Measurements from ENCODE around the gene SMIM5. TPM values are rescaled to one million over a fixed set of nuclear protein-coding genes. Genes with fewer than 3 reads are reported as not detected.

Gene SMIM5
- total and polyA plus RNA-seq, 9 of the 15 experiments (the other 6 are each of a cell fraction or from before 2014, with no cell fraction given): 0.08 TPM; not detected in 8

DNA sequence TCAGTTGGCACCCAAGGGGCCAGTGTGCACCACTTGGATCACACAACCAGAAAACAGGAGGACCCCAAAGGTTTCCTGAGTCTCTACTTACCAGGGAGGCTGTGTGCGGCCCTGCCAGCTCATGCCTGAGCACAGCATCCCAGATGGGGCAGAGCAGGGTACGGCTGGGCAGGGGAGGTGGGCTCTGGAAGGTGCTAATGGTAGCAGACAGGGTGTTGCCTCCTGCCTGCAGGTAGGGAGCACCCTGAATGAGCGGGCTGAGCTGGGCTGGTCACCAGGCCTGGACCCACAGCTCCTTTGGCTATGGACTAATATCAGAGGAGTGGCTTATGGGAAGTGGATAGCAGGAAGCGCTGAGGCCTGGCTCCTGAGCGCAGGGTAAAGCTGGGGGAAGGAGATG lies 19.1 kb downstream of the SMIM5 start:
- ATAC-seq (no peak), DNase-seq (ENCODE audit: extremely low read depth in 1 of 4, low spot score in 3 of 4) (no peak), FAIRE-seq (no peak)
- WGBS (ENCODE audit: insufficient coverage, low coverage, missing lambda C conversion rate): 92% methylated on average over 4 of the region's 5 CpGs
- Histone ChIP-seq H2AFZ (ENCODE audit: low read depth, low read length) (no peak overlapping the region), H3K4me3 (no peak overlapping the region), H3K27ac (ENCODE audit: extremely low read depth, low read depth, low read length) (no peak overlapping the region), H4K20me1 (replicated peaks; ENCODE audit: control insufficient read depth, insufficient read depth, low read length) (peaks cover 6% of the 10 kb centered on the region), H3K9me3 (replicated peaks; ENCODE audit: control insufficient read depth, insufficient read depth, low read depth, low read length) (no peaks in the 10 kb centered on the region), H3K9ac (ENCODE audit: insufficient read depth in 1 of 2, low read depth in 2 of 2, low read length in 2 of 2) (peak overlapping the region in 1 of 2 experiments; percentile 48; a peak in 1 of 4 replicates), H3K9me1 (ENCODE audit: control insufficient read depth, insufficient read depth, low read length) (no peaks in the 10 kb centered on the region), H3K4me2 (ENCODE audit: insufficient read depth, low read length) (no peak overlapping the region), H3K36me3 (ENCODE audit: control insufficient read depth, insufficient read depth, low read length) (peaks cover 52% of the 10 kb centered on the region), H3K4me1 (replicated peaks in 1 of 2; ENCODE audit: control insufficient read depth in 2 of 2, insufficient read depth in 2 of 2, low read length in 2 of 2) (no peaks in the 10 kb centered on the region), H3K27me3 (ENCODE audit: control insufficient read depth in 2 of 2, insufficient read depth in 2 of 2, low read length in 2 of 2) (no peaks in the 10 kb centered on the region), H3K79me2 (ENCODE audit: control insufficient read depth, insufficient read depth, low read length) (no peaks in the 10 kb centered on the region)
- no TSS peak for BruUV-seq (replicated peaks)
- in situ Hi-C loops (cut with MboI) (no loop called here), intact Hi-C loops (cut with micrococcal nuclease) (no loop called here)
- POLR2A ChIA-PET: interaction anchor here (0.6 to 2.3 kb wide), 4 partner anchors 11 to 54 kb away, joined by 3 to 12 read pairs (median 4); partner anchors contain the start of genes RECQL5 and SAP30BP
- CTCF ChIA-PET (ENCODE audit: low intra/inter-chr PET ratio): interaction anchor here (0.6 to 1.7 kb wide), 2 partner anchors 19 to 389 kb away, joined by 3 to 10 read pairs; partner anchors contain the start of gene SMIM5
- no peak for TF ChIP-seq TCF7L2 (IDR thresholded peaks at IDR 0.05; ENCODE audit: low read depth, low read length)
- TF ChIP-seq ZNF274 (IDR thresholded peaks at IDR 0.05; ENCODE audit: borderline replicate concordance, low read depth, low read length): no peak
- no peak for TF ChIP-seq ARID2 (IDR thresholded peaks at IDR 0.05)
- no peak for TF ChIP-seq GTF2A2 (tag; IDR thresholded peaks at IDR 0.05)
- no peak for TF ChIP-seq ZNF197 (CRISPR knock-in tag; IDR thresholded peaks at IDR 0.05; ENCODE audit: low read depth)
- TF ChIP-seq ZNF316 (IDR thresholded peaks at IDR 0.05): no peak
- no peak for TF ChIP-seq EZH2 (IDR thresholded peaks at IDR 0.05; ENCODE audit: borderline replicate concordance, low read depth, low read length)
- TF ChIP-seq YY1 (IDR thresholded peaks at IDR 0.05; ENCODE audit: borderline replicate concordance in 1 of 3, control insufficient read depth in 1 of 3, extremely low read depth in 1 of 3, insufficient read depth in 3 of 3, insufficient read length in 1 of 3, insufficient replicate concordance in 2 of 3, low read depth in 1 of 3, low read length in 2 of 3): no peak
- no peak for TF ChIP-seq PML (IDR thresholded peaks at IDR 0.05; ENCODE audit: low read length)
- TF ChIP-seq REST (IDR thresholded peaks at IDR 0.05; ENCODE audit: borderline replicate concordance): no peak
- no peak for TF ChIP-seq REST (CRISPR knock-in tag; IDR thresholded peaks at IDR 0.05; ENCODE audit: low read depth)
- TF ChIP-seq TCF7 (IDR thresholded peaks at IDR 0.05; ENCODE audit: borderline replicate concordance): no peak
- no peak for TF ChIP-seq FOXJ3 (CRISPR knock-in tag; IDR thresholded peaks at IDR 0.05)
- no peak for TF ChIP-seq XRCC4 (IDR thresholded peaks at IDR 0.05; ENCODE audit: extremely low read depth, insufficient read depth, insufficient read length)
- TF ChIP-seq CHD1 (IDR thresholded peaks at IDR 0.05; ENCODE audit: low read length): no peak
- no peak for TF ChIP-seq ZKSCAN1 (IDR thresholded peaks at IDR 0.05; ENCODE audit: low read depth, low read length)
